GM19238 (cell line): ENCODE measurements around the gene ZCCHC13.
"Not testable (repeated sequence)": the region's sequence is repeated elsewhere in the genome, so short reads cannot be mapped to it uniquely, and the experiment has no call there.

Experiments used
- DNase-seq: peaks from one replicate; pipeline ENCODE4 v3.0.0; 2011; ENCODE audit warnings: low spot score; ENCODE audit not compliant: insufficient read length

The ZCCHC13 gene

DNA sequence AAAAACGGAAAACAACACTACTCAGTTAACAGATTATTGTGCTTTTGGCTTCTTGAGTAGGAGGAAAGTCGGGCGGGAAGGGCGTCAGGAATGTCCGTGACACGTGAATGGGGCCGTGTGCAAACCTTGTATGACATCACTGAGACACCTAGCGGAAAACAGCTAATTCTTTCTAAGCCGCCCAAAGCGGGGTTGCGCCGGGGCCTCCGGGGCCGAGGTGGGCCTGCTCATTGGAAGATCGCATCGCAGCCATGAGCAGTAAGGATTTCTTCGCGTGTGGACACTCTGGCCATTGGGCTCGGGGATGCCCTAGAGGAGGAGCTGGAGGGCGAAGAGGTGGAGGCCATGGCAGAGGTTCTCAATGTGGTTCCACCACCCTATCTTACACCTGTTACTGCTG, at the start of gene ZCCHC13:
Gene ZCCHC13 (plus strand): TSS at position 165 of the 400 bp plus-strand sequence. CDS start 87 bp downstream, at position 252.
- no peak for DNase-seq

GRCh38 chrX:74258111-74258510, 45.9 kb upstream of the ZCCHC13 start:
- DNase-seq: not testable (repeated sequence)

DNA sequence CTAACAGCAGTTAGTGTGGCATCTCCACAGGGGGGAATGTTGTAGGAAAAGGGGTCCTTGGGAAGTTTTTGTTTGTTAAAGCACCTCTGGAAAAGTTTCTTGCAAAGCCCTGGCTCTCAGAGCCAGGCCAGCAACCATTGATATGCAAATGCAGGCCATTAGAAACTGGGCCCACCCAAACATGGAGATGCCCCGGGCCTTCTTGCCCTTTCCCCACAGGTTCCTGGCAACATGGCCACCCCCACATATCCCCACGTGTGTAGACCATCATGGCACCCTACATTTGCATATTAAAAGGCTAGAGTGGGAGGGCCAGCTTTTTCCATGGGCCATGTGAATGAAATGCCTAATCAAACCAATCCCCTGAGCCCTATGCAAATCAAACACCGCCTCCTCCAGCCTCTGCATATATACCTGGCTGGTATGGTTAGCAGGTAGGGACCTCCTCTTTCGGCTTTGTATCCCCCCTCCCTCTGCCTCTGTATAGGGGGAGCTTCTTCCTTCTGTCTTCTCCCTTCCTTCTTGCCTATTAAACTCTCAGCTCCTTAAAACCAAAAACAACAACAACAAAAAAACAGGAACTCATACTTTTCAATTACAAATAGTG, 44.0 kb upstream of the ZCCHC13 start:
- DNase-seq: no peak

DNA sequence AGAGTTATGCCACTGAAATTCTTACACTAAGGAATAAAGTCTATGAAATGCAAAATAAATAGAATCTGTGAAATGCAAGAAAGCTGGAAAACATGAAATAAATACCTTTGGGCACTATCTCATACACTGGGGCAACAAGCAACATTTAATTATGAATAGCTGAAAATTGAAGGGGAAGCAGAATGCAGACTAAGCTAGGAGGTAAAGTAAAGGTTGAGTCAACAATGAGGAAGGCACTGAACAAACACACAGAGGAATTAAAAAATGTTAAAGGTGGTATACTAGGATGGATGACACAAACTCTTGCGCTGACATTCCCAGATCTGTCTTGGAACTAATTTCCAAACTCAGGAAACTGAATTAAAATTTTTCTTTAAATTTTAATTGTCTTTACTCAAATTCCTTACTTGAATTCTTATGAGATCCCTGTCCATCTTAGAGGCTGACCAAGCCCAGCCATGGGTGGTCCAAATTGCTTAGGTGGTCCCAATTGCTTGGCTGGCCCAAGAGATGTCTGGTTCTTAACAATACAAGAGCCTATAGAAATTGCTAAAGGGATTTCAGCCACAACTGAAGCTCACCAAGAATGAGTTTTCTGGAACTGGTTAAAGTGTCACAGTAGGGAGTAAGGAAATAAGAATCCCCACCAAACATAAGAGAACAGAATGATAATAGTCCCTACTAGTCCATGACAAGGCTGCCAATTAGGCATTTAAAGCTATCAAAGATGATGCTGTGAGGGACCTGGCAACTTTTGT, 41.3 kb upstream of the ZCCHC13 start:
- no peak for DNase-seq

GRCh38 chrX:74270393-74270792, 33.6 kb upstream of the ZCCHC13 start:
- DNase-seq: no peak

DNA sequence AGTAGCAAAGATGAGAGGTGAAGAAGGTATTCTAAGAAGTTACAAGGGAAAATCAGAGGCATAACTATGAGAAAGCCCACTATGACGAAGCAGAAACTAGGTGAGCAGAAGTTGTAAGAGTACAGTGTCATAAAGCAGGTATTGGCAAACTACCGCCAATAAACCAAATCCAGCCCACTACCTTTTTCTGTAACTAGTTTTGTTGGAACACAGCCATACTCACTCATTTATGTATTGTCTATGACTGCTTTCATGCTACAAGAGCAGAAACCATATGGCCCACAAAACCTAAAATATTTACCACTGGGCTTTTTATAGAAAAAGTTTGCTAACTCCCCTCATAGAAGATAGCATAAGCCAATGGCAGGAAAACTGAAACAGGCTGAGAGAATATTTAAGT, 31.8 kb upstream of the ZCCHC13 start:
- no peak for DNase-seq

GRCh38 chrX:74274516-74274915, 29.5 kb upstream of the ZCCHC13 start:
- DNase-seq: no peak

- no peak for DNase-seq
Observed at GRCh38 chrX:74277320-74277719, 26.7 kb upstream of the ZCCHC13 start.

GRCh38 chrX:74277846-74278245, 26.1 kb upstream of the ZCCHC13 start:
- DNase-seq: no peak

DNA sequence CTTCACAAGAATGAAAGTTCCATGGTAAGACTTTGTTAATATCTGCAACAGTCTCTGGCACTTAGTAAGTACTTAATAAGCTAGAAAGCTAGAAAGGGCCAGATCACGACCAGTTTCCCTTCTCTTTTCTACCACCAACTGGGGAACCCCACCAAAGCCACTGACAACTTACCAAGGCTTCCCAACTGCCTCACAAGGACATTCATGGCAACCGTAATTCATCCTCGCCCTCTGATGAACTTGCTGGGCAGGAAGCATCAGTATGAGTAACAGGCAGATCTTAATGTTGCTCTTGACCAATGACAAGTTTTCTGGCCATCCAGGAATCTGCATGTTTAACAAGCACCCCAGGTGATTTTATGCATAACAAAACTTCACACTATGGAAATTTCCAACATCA, 23.2 kb upstream of the ZCCHC13 start:
- no peak for DNase-seq

- DNase-seq: no peak
Observed at GRCh38 chrX:74284391-74284952, 19.5 kb upstream of the ZCCHC13 start.

DNA sequence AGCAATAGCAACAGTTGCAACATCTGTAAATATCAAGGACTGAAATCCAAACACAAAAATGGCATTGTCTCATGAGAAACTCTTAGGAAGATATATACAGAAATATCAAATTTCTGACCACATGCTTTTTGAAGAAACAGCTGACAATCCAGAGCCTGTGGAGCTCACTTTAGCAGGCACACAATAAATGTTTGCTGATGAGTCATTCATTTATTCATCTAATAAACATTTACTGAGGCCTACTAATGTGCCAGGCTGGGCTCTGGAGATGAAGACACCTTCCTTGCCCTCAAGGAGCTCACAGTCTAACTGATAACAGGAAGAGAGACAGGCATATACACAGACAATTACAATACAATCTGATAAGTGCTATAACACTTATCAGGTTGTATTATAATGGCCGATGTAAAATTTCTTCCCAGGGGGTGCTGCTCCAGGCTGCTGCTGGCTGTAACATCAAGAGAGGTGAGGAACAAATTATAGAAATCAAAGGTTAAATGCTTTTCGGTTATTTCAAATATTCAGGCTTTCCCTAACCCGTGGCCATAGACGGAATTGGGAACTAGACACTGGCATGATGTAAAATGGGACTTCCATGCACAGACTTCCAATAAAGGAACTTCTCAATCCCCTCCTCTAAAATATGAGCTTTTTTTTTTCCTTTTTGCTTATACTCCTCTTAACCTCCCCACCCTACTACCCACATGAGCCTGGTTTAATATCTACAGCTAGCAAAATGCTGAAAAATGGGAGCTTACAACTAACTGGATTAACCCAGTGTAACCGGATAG, 16.8 kb upstream of the ZCCHC13 start:
- no peak for DNase-seq

GRCh38 chrX:74291577-74291963, 12.4 kb upstream of the ZCCHC13 start:
- DNase-seq: no peak

DNA sequence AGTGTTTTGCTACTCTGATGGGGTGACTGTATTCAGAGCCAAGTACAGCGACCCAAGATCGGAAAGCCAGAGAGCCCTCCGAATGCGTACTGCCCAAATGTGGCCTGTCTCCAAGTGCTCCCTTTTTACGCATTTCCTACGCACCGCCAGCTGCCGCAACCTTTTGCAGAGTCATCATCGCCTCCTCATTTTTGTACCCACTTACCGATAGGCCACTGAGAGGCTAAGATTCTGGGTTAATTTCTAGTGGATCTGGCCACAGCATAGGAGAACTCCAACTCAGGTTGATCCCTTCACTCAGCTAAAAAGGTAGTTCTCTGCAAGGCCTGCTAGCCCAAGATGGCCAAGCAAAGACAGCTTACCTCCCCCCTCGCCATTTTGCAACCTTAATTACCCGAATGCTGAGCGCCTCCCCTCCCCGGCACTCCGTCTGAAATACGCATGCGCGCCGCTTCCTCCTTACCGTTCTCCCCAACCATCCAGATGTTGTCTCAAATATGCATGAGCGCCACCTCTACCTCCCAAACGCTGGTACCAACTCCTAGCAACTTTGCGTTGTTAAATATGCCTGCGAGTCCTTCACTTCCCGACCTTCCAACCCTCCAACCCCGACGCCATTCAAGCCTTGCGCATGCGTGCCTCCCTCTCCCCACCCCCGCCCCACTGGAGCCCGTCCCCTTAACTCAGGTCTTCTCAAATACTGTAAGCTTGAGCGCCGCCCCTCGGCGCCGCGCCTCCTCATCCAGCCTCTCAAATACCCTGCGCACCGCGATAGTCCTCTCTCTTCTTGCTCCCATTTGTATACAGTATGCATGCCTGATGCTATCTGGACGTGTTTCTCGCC, 11.8 kb upstream of the ZCCHC13 start:
- DNase-seq: peak; percentile 37

DNA sequence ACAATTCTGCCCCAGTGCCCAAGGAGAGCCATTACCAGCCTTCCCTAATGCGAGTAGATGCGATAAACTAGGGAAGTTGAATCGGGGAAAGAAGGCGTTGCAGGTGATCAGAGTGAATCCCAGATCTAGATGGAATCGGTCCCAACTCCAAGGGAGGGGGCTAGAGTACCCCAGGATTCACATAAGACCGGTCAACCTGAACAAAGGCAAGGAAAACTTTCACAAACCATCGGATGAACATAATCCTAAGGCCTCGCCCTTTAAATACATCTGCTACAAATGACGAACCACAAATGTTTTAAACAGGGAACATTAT, 11.2 kb upstream of the ZCCHC13 start:
- DNase-seq: no peak

DNA sequence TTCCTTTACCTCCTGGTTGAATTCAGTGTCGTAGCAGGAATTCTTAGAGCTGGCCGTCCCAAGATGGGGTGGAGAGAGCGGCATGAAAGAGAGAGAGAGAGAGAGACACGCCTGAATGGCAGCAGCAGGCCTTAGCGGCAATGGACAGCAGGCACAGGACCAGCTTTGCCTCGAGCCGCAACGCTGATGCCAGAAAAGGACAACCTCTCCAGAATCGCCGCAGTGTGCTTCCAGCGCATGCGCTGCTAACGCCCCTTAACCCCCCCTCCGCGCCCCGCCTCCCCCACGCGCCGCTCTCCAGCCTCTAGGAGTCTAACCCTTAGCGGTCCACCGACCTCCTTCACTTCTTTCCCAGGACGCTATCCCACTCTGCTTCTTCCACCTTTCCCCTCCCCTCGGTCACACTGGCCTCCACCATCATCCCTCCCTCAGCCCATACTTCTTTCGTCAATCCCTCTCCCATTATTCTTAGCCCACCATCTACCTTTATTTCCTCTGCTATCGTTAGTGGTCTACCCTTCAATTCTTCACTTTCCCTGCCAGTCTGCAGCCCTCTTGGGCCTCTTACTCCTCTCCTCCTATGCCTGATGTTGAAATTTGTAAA, 10.5 kb upstream of the ZCCHC13 start:
- peak; percentile 23 for DNase-seq

DNA sequence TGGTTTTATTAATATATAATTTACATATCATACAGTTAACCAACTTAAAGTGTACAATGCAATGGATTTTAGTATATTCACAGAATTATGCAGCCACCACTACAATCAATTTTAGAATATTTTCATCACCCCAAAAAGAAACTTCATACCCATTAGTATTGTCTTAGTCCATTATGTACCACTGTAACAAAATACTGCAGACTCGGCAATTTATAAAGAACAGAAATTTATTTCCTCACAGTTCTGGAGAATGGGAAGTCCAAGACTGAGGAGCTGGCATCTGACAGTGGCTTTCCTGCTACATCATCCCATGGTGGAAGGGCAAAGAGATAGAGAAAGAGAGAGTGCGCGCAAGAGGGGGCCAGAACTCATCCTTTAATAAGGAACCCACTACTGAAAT, 8.9 kb upstream of the ZCCHC13 start:
- no peak for DNase-seq

GRCh38 chrX:74297766-74298165, 6.2 kb upstream of the ZCCHC13 start:
- no peak for DNase-seq

GRCh38 chrX:74300869-74301268, 3.1 kb upstream of the ZCCHC13 start:
- DNase-seq: no peak

GRCh38 chrX:74318672-74319071, 14.7 kb downstream of the ZCCHC13 start:
- no peak for DNase-seq

GRCh38 chrX:74319321-74319720, 15.3 kb downstream of the ZCCHC13 start:
- not testable (repeated sequence) for DNase-seq
